Mesenchymal stem cell (in vitro differentiated cells and primary cell): ENCODE results near the gene CCDC9.

Source experiments
- DNase-seq: peaks from one replicate; pipeline ENCODE4 v3.0.0-alpha.2; 2013
- H2AFZ ChIP-seq: one replicate; pipeline ENCODE4 v1.6.1; 2013; ENCODE audit warnings: low read depth, mild to moderate bottlenecking, control low read depth, inconsistent platforms, low read length, moderate library complexity
- H2AK5ac ChIP-seq: 2 replicates; pipeline ENCODE4 v1.6.1; 2013; ENCODE audit warnings: low read length, moderate library complexity, mild to moderate bottlenecking, inconsistent platforms; ENCODE audit not compliant: severe bottlenecking
- H2BK120ac ChIP-seq: one replicate; pipeline ENCODE4 v1.6.1; 2013; ENCODE audit warnings: low read depth, mild to moderate bottlenecking, inconsistent platforms, low read length, moderate library complexity
- H2BK12ac ChIP-seq, 2 experiments: one replicate each; pipeline ENCODE4 v1.6.1; 2013; ENCODE audit warnings: inconsistent platforms in 2 of 2, low read length in 2 of 2, mild to moderate bottlenecking in 2 of 2, moderate library complexity in 2 of 2, control low read depth in 1 of 2
- H2BK15ac ChIP-seq: one replicate; pipeline ENCODE4 v1.6.1; 2013; ENCODE audit warnings: mild to moderate bottlenecking, low read depth, inconsistent platforms; ENCODE audit not compliant: poor library complexity, severe bottlenecking
- H2BK5ac ChIP-seq: 2 replicates; pipeline ENCODE4 v1.6.1; 2013; ENCODE audit warnings: low read depth, mild to moderate bottlenecking, low read length, control low read depth, inconsistent platforms; ENCODE audit not compliant: poor library complexity, severe bottlenecking
- H3K14ac ChIP-seq, 2 experiments: one replicate each; pipeline ENCODE4 v1.6.1; 2013; ENCODE audit warnings: inconsistent platforms in 2 of 2, low read length in 2 of 2, control low read depth in 1 of 2, mild to moderate bottlenecking in 1 of 2, moderate library complexity in 1 of 2
- H3K18ac ChIP-seq, 2 experiments: one replicate each; pipeline ENCODE4 v1.6.1; 2013; ENCODE audit warnings: inconsistent platforms in 2 of 2, low read length in 2 of 2, control low read depth in 1 of 2, low read depth in 1 of 2, mild to moderate bottlenecking in 1 of 2
- H3K23ac ChIP-seq, 2 experiments: one replicate each; pipeline ENCODE4 v1.6.1; 2013; ENCODE audit warnings: inconsistent platforms in 2 of 2, low read length in 2 of 2, mild to moderate bottlenecking in 2 of 2, moderate library complexity in 2 of 2, control low read depth in 1 of 2
- H3K27ac ChIP-seq: 2 replicates; pipeline ENCODE4 v1.5.1; 2013; ENCODE audit warnings: mild to moderate bottlenecking, moderate library complexity, low read length, control low read depth, inconsistent platforms; ENCODE audit not compliant: poor library complexity, severe bottlenecking
- H3K27me3 ChIP-seq, 2 experiments: 2 replicates each; pipeline versions ENCODE4 v1.6.1 to v1.7.0; 2013; ENCODE audit warnings: low read length in 2 of 2, mild to moderate bottlenecking in 2 of 2, moderate library complexity in 2 of 2, control low read depth in 1 of 2, inconsistent platforms in 1 of 2; ENCODE audit not compliant: control insufficient read depth in 1 of 2, insufficient read depth in 1 of 2
- H3K36me3 ChIP-seq, 2 experiments: 2 replicates each; pipeline versions ENCODE4 v1.6.1 to v1.7.0; 2013; ENCODE audit warnings: low read length in 2 of 2, control low read depth in 1 of 2, inconsistent platforms in 1 of 2, low read depth in 1 of 2, mild to moderate bottlenecking in 1 of 2; ENCODE audit not compliant: insufficient read depth in 2 of 2, control insufficient read depth in 1 of 2
- H3K4ac ChIP-seq, 2 experiments: one replicate each; pipeline ENCODE4 v1.6.1; 2013; ENCODE audit warnings: inconsistent platforms in 2 of 2, low read length in 2 of 2, mild to moderate bottlenecking in 2 of 2, moderate library complexity in 2 of 2, control low read depth in 1 of 2, low read depth in 1 of 2
- H3K4me1 ChIP-seq: 2 replicates; pipeline ENCODE4 v1.6.1; 2013; ENCODE audit warnings: low read depth, low read length, control low read depth; ENCODE audit not compliant: control insufficient read depth, insufficient read depth
- H3K4me2 ChIP-seq: 2 replicates; pipeline ENCODE4 v1.6.1; 2013; ENCODE audit warnings: low read length, mild to moderate bottlenecking, inconsistent platforms; ENCODE audit not compliant: poor library complexity, severe bottlenecking
- H3K4me3 ChIP-seq, 2 experiments: 2 replicates each; pipeline versions ENCODE4 v1.5.1 to v1.7.0; 2013; ENCODE audit warnings: low read length in 2 of 2, mild to moderate bottlenecking in 2 of 2, control low read depth in 1 of 2, low read depth in 1 of 2; ENCODE audit not compliant: insufficient read depth in 1 of 2
- H3K79me1 ChIP-seq: replicated peaks from 2 replicates; pipeline ENCODE4 v1.6.1; 2013; ENCODE audit warnings: mild to moderate bottlenecking, control low read depth, low read length, inconsistent platforms; ENCODE audit not compliant: poor library complexity, severe bottlenecking
- H3K9ac ChIP-seq: 2 replicates; pipeline ENCODE4 v1.7.0; 2013; ENCODE audit warnings: mild to moderate bottlenecking, low read length, moderate library complexity
- H3K9me3 ChIP-seq: 2 replicates; pipeline ENCODE4 v1.7.0; 2013; ENCODE audit warnings: mild to moderate bottlenecking, low read length; ENCODE audit not compliant: control insufficient read depth
- H4K8ac ChIP-seq: one replicate; pipeline ENCODE4 v1.6.1; 2013; ENCODE audit warnings: inconsistent platforms, mild to moderate bottlenecking, low read length, moderate library complexity
- H4K91ac ChIP-seq: one replicate; pipeline ENCODE4 v1.6.1; 2013; ENCODE audit warnings: mild to moderate bottlenecking, low read length, inconsistent platforms
- WGBS: methylation state at CpG from one replicate; pipeline ENCODE4 v1.1.7; 2013; ENCODE audit warnings: mixed read lengths; 5-methylcytosine and 5-hydroxymethylcytosine counted together

Gene CCDC9

DNA sequence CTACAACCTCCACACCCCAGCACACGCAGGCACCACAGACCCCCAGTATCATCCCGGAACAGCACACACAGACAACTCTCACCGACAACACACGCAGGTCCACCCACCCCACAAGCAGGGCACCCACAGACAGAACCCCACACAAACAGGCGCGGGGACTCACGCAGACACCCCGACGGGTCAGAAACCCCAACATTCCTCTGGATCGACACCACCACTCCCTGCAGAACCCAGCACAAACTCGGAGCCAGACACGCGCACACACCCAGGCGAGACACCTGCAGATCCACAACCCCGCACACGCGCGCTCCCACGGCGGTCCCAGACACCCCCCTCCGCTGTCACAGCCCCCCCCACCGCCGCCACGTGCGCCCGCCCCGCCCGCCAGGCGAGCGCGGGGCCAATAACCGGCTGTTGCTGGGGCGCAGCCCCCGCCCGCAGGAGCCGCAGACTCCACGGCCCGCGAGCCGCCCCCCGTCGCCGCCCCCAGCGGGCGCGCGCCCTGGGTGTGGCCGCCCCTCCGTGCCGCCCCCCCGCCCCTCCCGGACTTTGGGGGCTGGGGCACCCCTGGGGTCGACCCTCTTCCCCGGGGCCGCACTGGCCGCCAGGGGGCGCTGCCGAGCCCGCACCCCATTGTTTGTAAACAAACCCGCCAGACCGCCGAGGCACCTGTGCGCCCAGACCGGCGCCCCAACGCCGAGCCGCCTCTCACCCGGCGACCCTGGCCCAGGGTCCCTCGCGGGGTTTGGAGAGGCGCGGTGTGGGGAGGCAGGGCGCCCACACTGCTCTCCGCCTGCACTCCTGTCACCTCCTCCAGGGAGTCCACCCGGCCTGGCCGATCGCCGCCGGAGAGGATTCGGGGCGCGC, 26.0 kb upstream of the CCDC9 start:
- Histone ChIP-seq H3K36me3 (peaks cover 5 to 8% of the 10 kb centered on the region in 2 experiments), H3K18ac (peak overlapping the region; percentile 93 to 98), H3K9ac (peak overlapping the region; percentile 94), H3K9me3 (no peaks in the 10 kb centered on the region), H3K4me1 (peaks cover 50% of the 10 kb centered on the region), H3K27me3 (no peaks in the 10 kb centered on the region), H3K4me2 (peak overlapping the region; percentile 73), H2BK5ac (no peak overlapping the region), H3K79me1 (peaks cover 2% of the 10 kb centered on the region), H3K27ac (peak overlapping the region; percentile 19), H2AK5ac (no peak overlapping the region), H2BK12ac (peak overlapping the region; percentile 62 to 65), H4K91ac (peak overlapping the region; percentile 72), H2BK120ac (peak overlapping the region; percentile 94), H2AFZ (peak overlapping the region; percentile 10), H3K4me3 (peak overlapping the region; percentile 94 to 96), H3K23ac (peak overlapping the region in 1 of 2 experiments; percentile 81), H3K4ac (peak overlapping the region in 1 of 2 experiments; percentile 67), H4K8ac (peak overlapping the region; percentile 58), H3K14ac (peak overlapping the region; percentile 45 to 85), H2BK15ac (peak overlapping the region; percentile 68)
- 3% methylated on average over 50 of the region's 84 CpGs for WGBS
- peak; percentile 56 for DNase-seq

- Histone ChIP-seq H4K91ac (peak within 1 kb of the TSS; percentile 85), H2BK12ac (peak within 1 kb of the TSS; percentile 62 to 100), H2AK5ac (peak within 1 kb of the TSS; percentile 95), H3K9ac (peak within 1 kb of the TSS; percentile 94), H2BK5ac (peak within 1 kb of the TSS; percentile 11), H3K4me3 (peak within 1 kb of the TSS; percentile 95 to 96), H3K36me3 (peaks cover 0 to 6% of the 10 kb centered on the region in 2 experiments), H3K27me3 (no peaks in the 10 kb centered on the region), H3K79me1 (peaks cover 2% of the 10 kb centered on the region), H3K9me3 (no peaks in the 10 kb centered on the region), H3K18ac (peak within 1 kb of the TSS; percentile 93 to 98), H3K14ac (peak within 1 kb of the TSS; percentile 45 to 96), H4K8ac (peak within 1 kb of the TSS; percentile 69), H2AFZ (peak within 1 kb of the TSS; percentile 10), H3K23ac (peak within 1 kb of the TSS in 1 of 2 experiments; percentile 81), H3K4me2 (peak within 1 kb of the TSS; percentile 73), H2BK15ac (peak within 1 kb of the TSS; percentile 68), H3K4ac (peak within 1 kb of the TSS; percentile 29 to 94), H3K27ac (peak within 1 kb of the TSS; percentile 31), H3K4me1 (peaks cover 45% of the 10 kb centered on the region), H2BK120ac (peak within 1 kb of the TSS; percentile 94)
- DNase-seq: no peak
- WGBS: 0% methylated on average over 18 of the region's 43 CpGs
Observed at GRCh38 chr19:47230921-47231214, 25.5 kb upstream of the CCDC9 start, which contains the start of gene BBC3. Gene BBC3, minus strand, starts transcription at chr19:47231199. Its CDS starts 2,768 bp downstream, at chr19:47228431.

DNA sequence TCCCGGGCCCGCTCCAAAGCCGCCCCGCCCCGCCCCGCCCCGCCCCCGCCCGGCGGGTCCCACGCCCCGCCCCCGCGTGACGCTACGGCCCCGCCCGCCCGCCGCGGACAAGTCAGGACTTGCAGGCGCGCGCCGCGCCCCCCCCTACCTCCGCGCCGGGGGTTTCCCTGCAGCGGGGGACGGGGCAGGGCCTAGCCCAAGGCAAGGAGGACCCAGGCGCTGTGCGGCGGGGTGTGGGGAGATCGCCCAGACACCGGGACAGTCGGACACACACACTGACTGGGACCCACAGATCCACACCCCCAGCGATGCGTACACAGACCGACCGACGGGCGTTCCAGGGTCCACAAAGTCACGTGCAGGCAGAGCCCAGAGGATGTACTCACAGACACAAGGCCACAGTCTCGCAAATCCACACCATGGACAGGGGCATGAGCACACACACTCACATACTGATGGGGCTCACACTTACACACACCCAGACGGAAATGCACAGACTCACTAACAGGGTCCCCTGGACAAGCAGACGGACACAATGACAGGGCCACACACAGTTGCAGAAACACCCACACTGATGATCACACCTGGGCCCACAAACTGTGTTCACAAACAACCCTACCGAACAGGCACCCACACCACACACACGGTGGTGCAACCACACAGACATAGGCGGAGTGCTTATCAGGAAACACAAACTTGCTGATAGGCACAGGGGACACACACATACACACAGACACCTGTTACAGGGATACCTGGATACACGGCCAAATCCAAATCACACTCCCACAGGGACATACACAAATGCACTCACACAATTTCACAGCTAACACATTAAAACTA, 24.9 kb upstream of the CCDC9 start:
- H2BK12ac ChIP-seq: peak overlapping the region; percentile 51 to 100
- H3K18ac ChIP-seq: peak overlapping the region; percentile 81 to 97
- peak overlapping the region; percentile 29 to 94 for H3K4ac ChIP-seq
- H3K27me3 ChIP-seq: no peaks in the 10 kb centered on the region
- peak overlapping the region in 1 of 2 experiments; percentile 95 for H3K14ac ChIP-seq
- H3K79me1 ChIP-seq: peaks cover 2% of the 10 kb centered on the region
- H2AK5ac ChIP-seq: peak overlapping the region; percentile 95
- no peak overlapping the region for H2BK120ac ChIP-seq
- no peaks in the 10 kb centered on the region for H3K9me3 ChIP-seq
- H2AFZ ChIP-seq: no peak overlapping the region
- peaks cover 0 to 3% of the 10 kb centered on the region in 2 experiments for H3K36me3 ChIP-seq
- peak overlapping the region; percentile 1 for H2BK15ac ChIP-seq
- peak overlapping the region; percentile 31 for H3K27ac ChIP-seq
- peak; percentile 95 for DNase-seq
- peaks cover 42% of the 10 kb centered on the region for H3K4me1 ChIP-seq
- peak overlapping the region; percentile 52 for H3K4me2 ChIP-seq
- peak overlapping the region; percentile 92 for H3K9ac ChIP-seq
- H4K91ac ChIP-seq: peak overlapping the region; percentile 2
- H4K8ac ChIP-seq: peak overlapping the region; percentile 69
- peak overlapping the region; percentile 95 to 96 for H3K4me3 ChIP-seq
- peak overlapping the region in 1 of 2 experiments; percentile 10 for H3K23ac ChIP-seq
- peak overlapping the region; percentile 11 for H2BK5ac ChIP-seq
- WGBS: 10% methylated on average over 33 of the region's 51 CpGs
